PC-9 (cell line): ENCODE measurements around the gene HS6ST1.

Experiments
- CTCF ChIP-seq: fragments of 200-600 bp; sonication (generic); conservative IDR thresholded peaks from 2 replicates; pipeline ENCODE4 v1.6.1; 2017; ENCODE audit warnings: mixed run types, antibody characterized with exemption, mild to moderate bottlenecking, moderate library complexity
- EZH2 ChIP-seq: fragments of 200-600 bp; sonication (generic); IDR thresholded peaks from 2 replicates; pipeline ENCODE4 v1.8.0; 2017; ENCODE audit warnings: antibody characterized with exemption, low read depth

GRCh38 chr2:128269063-128269989 is 49.3 kb downstream of the HS6ST1 start:
- TF ChIP-seq EZH2 (no peak), CTCF (no peak)
